ENCODE measurements around the gene HNRNPDL.
A peak's percentile ranks its signal among the peaks of the same experiment; 100 is the strongest.
"Not testable (repeated sequence)": the region's sequence is repeated elsewhere in the genome, so short reads cannot be mapped to it uniquely, and the experiment has no call there.

HNRNPDL gene

GRCh38 chr4:82386312-82386711, 44.0 kb downstream of the HNRNPDL start:
- not testable (repeated sequence) for DNase-seq (ENCODE audit: low read depth in 3 of 3)

GRCh38 chr4:82382751-82383150, 47.5 kb downstream of the HNRNPDL start:
- no peak for DNase-seq (ENCODE audit: low read depth in 3 of 3)

GRCh38 chr4:82381661-82382296, 48.5 kb downstream of the HNRNPDL start:
- no peak for DNase-seq (ENCODE audit: low read depth in 3 of 3)

GRCh38 chr4:82381235-82381634, 49.0 kb downstream of the HNRNPDL start:
- no peak for DNase-seq (ENCODE audit: low read depth in 3 of 3)

GRCh38 chr4:82380831-82381230, 49.4 kb downstream of the HNRNPDL start:
- DNase-seq (ENCODE audit: low read depth in 3 of 3): no peak

GRCh38 chr4:82380344-82380743, 49.9 kb downstream of the HNRNPDL start:
- DNase-seq (ENCODE audit: low read depth in 3 of 3): no peak

- no peak for DNase-seq (ENCODE audit: low read depth in 3 of 3)
Measured at GRCh38 chr4:82376109-82376508, 54.2 kb downstream of the HNRNPDL start.

- peak; percentile 82 to 95 (median 86) for DNase-seq (ENCODE audit: low read depth in 3 of 3)
Measured at GRCh38 chr4:82373816-82374625, 56.2 kb downstream of the HNRNPDL start, which contains the start of gene HNRNPD. Gene HNRNPD (minus strand): TSS chr4:82373991. CDS start chr4:82373678, 313 bp downstream.

GRCh38 chr4:82373486-82373815, 56.8 kb downstream of the HNRNPDL start:
- DNase-seq (ENCODE audit: low read depth in 3 of 3): peak in 1 of 3 experiments; percentile 45

All from stimulated activated CD4-positive, alpha-beta T cell treated with anti-CD3 and anti-CD28 coated beads, TNF-alpha, amount 100 ng/mL, for 24 hours (primary cell).